Measurements from ENCODE around the gene SLC10A3.

The SLC10A3 gene

DNA sequence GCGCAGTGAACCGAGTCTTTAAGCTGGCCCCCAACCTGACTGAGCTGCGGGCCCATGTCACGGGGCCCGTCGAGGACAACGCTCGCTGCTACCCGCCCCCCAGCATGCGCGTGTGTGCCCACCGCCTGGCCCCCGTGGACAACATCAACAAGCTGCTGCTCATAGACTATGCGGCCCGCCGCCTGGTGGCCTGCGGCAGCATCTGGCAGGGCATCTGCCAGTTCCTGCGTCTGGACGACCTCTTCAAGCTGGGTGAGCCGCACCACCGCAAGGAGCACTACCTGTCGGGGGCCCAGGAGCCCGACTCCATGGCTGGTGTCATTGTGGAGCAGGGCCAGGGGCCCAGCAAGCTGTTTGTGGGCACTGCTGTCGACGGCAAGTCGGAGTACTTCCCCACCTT is 30.1 kb downstream of the SLC10A3 start:
- no peak for DNase-seq

- no peak for DNase-seq
Observed at GRCh38 chrX:154459832-154460231, 30.6 kb downstream of the SLC10A3 start.

DNA sequence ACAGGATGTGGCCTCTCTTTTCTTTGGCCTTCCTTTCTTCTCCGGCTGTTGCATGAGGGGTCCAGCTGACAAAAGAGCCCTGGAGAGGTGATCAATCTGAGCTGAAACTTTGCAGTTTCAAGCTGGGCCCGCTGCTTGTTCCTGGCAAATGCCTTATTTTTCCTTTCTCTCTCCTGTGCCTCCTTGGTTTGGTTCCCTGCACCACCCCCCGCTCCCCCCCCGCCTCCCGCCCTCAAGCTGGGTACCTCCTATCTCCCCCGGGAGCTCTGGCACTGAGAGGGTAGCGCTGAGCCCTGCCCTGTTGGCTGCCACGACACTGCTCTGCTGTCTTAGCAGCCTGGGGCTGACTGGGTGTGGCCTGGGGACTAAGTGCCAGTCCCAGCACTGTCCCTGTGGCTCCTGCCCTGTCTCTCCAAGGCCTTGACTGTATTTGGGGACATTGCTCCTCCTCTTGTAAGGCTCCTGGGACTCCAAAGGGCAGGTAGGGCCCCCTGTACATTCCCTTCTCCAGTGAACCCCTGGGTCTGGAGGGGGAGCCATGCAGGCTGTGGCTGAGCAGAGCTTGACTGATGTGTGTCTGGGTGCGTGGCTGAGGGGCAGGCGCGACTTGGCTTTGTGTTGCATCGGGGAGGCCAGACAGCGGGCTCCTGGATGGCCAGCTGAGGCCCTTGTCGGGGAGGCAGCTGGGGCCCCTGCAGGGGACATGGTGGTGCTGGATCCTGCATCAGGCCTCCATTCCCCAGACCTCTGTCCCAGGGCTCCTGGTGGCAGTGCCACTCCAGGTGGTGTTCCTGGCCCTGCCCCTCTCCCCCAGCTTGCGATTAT is 31.3 kb downstream of the SLC10A3 start:
- no peak for DNase-seq

- peak; percentile 49 for DNase-seq
Observed at GRCh38 chrX:154458116-154458953, 32.1 kb downstream of the SLC10A3 start, which contains the start of gene PLXNA3. PLXNA3 (plus strand) TSS chrX:154458281; CDS start chrX:154460184, 1,903 bp downstream.

DNA sequence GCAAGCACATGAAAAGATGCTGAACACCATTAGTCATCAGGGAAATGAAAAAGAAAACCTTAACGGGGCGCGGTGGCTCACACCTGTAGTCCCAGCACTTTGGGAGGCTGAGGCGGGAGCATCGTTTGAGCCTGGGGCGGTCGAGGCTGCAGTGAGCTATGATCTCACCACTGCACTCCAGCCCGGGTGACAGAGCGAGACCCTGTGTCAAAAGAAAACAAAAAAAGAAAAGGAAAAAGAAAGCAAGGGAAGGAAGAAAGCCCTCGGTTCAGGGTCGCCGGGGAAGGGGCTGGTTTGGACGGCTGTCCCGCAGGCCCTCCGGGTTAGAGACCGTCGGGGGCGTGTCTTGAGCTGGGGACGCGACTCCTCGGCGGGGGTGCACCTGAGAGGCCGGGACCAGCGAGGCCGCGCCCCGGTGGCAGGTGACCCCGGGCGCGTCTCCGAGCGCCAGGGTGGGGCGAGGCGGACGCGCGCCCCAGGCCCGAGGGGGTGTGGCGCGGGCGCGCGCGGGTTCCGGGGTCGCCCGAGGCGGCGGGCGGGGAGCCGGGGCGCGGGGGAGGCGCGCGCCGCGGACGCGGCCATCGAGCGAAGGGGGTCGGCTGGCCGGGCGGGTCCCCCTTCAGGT is 32.8 kb downstream of the SLC10A3 start:
- peak; percentile 30 for DNase-seq

GRCh38 chrX:154452823-154453222 is 37.6 kb downstream of the SLC10A3 start:
- no peak for DNase-seq

- no peak for DNase-seq
Observed at GRCh38 chrX:154450312-154450711, 40.1 kb downstream of the SLC10A3 start.

DNA sequence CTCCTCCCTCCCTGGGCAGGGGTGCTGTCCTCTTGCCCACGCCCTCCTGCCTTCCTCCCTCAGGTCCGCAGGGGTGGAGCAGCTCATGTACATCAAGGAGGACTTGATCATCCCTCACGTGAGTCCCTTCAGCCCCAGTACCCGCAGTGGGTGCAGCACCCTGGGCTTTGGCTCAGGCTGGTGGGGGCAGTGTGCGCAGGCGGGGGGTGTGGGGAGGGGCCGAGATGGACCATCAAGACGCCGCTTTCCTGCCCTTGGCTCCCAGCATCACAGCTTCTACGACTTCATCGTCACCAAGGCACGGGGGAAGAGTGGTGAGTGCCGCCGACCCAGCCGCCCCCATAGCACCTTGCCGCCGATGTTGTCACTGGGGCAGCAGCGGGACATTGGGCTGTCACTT is 40.8 kb downstream of the SLC10A3 start:
- no peak for DNase-seq

- DNase-seq = no peak
Observed at GRCh38 chrX:154448484-154448883, 41.9 kb downstream of the SLC10A3 start.

DNA sequence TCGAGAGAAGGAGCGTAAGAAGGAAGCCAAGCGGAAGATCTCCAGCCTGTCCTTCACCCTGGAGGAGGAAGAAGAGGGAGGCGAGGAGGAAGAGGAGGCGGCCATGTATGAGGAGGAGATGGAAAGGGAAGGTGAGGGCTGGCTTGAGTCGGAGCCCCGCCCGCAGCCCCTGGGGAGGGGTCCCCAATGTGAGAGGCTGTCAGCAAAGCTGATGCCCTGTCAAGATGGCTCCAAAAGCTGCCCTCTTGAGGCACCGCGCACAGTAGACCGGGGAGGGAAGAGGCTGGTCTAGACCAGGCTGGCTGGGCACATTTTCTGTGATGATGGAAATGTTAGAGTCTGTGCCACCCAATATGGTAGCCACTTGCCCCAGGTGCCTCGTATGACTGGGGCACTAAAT is 44.0 kb downstream of the SLC10A3 start:
- no peak for DNase-seq

DNA sequence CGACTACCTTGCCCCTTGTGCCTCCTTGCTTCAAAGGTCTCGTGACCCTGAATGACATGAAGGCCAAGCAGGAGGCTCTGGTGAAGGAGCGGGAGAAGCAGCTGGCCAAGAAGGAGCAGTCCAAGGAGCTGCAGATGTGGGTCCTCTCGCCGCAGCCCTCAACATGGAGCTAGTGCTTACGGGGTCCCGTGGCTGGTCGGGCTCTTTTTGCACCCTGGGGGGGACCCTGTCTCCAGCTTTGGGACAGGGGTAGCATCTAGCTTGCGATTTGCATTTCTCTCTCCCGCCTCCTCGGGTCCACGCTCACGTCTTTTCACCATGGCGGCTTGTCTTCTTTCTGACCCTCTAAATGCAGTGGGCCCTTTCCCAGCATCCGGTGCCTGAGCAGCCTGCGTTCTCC is 44.7 kb downstream of the SLC10A3 start:
- no peak for DNase-seq

GRCh38 chrX:154444755-154445246 is 45.6 kb downstream of the SLC10A3 start:
- no peak for DNase-seq

GRCh38 chrX:154443992-154444754 is 46.3 kb downstream of the SLC10A3 start, which contains the start of gene FAM50A:
FAM50A (plus strand) TSS chrX:154444141; CDS start chrX:154444236, 95 bp downstream.
- peak; percentile 41 for DNase-seq

DNA sequence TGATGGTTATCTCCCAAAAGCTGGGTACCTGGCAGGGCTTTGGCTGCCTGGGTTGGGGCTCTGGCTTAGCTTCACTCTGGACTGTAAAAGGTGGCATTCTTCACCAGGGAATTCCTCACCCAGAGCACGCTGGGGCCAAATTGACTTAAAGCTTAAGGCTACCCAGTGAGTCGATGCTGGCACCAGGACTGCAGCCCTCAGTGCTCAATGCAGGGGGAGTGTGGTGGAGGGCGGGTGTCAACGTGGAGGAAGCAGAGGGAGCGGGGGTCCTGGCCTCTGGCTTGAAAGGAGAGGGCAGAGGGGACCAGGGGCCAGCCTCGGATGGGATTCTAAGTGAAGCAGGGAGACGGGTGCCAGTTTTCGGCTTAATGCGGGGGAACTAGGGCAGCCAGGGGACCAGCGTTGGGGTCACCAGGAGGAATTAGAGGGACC is 46.9 kb downstream of the SLC10A3 start:
- DNase-seq = no peak

- no peak for DNase-seq
Observed at GRCh38 chrX:154441984-154442707, 48.3 kb downstream of the SLC10A3 start.

- no peak for DNase-seq
Observed at GRCh38 chrX:154441564-154441963, 48.9 kb downstream of the SLC10A3 start.

- no peak for DNase-seq
Observed at GRCh38 chrX:154440623-154441357, 49.6 kb downstream of the SLC10A3 start.

DNA sequence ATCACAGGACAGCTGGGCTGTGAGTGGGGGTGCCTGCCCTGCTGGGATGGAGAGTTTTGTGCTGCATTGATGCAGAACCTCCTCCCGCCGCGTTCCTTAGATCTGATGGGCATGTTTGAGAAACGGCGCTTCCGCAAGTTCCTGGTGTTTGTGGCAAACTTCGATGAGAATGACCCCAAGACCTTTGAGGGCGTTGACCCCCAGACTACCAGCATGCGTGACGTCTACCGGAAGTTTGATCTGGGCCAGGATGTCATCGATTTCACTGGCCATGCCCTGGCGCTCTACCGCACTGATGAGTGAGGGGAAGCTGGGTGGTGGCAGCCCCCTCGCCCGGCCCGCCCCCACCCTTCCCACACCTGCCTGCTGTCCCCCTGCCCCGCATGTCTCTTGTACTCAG is 50.6 kb downstream of the SLC10A3 start:
- DNase-seq = no peak

- no peak for DNase-seq
Observed at GRCh38 chrX:154437971-154438893, 52.2 kb downstream of the SLC10A3 start.
